ENCODE results near the gene ZNF48. TPM values are rescaled to one million over a fixed set of nuclear protein-coding genes. Genes with fewer than 3 reads are reported as not detected.
A peak's percentile ranks its signal among the peaks of the same experiment; 100 is the strongest.

ZNF48 gene
- total RNA-seq, 4 donors from 2014 or later: 6.3 to 12.1 (median 8.1) TPM

DNA sequence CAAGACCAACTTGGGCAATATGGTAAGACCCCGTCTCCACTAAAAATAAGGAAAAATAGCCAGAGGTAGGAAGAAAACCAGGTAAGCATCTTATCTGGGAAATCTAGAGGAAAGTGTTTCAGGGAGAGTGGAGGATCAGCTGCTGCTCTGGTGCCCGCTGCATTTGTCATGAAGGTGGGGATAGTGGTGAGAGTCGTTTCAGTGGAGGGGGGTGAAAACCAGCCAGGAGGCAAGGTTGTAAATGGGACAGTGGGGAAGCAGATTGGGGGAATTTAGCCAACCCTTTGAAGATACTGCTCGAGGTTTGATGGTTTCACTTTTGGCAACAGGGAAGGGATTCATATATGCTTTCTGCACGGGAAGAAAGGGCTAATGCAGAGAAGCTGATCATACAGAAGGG is 25.8 kb downstream of the ZNF48 start:
- no peaks in the 10 kb centered on the region for H3K27me3 ChIP-seq
- peaks cover 17% of the 10 kb centered on the region for H3K4me1 ChIP-seq
- WGBS: 79% methylated on average over 5 of the region's 5 CpGs
- H3K36me3 ChIP-seq: peaks cover 33% of the 10 kb centered on the region
- H3K4me3 ChIP-seq: no peak overlapping the region
- H3K27ac ChIP-seq: no peak overlapping the region
- DNase-seq (ENCODE audit: low spot score in 2 of 2): no peak
- no peak for TF ChIP-seq EP300 (IDR thresholded peaks at IDR 0.05)
- TF ChIP-seq POLR2A (IDR thresholded peaks at IDR 0.05): no peak
- TF ChIP-seq POLR2AphosphoS5 (IDR thresholded peaks at IDR 0.05): no peak
- TF ChIP-seq, protein P1, sequence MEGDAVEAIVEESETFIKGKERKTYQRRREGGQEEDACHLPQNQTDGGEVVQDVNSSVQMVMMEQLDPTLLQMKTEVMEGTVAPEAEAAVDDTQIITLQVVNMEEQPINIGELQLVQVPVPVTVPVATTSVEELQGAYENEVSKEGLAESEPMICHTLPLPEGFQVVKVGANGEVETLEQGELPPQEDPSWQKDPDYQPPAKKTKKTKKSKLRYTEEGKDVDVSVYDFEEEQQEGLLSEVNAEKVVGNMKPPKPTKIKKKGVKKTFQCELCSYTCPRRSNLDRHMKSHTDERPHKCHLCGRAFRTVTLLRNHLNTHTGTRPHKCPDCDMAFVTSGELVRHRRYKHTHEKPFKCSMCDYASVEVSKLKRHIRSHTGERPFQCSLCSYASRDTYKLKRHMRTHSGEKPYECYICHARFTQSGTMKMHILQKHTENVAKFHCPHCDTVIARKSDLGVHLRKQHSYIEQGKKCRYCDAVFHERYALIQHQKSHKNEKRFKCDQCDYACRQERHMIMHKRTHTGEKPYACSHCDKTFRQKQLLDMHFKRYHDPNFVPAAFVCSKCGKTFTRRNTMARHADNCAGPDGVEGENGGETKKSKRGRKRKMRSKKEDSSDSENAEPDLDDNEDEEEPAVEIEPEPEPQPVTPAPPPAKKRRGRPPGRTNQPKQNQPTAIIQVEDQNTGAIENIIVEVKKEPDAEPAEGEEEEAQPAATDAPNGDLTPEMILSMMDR (IDR thresholded peaks at IDR 0.05): no peak
- no peaks in the 10 kb centered on the region for H3K9me3 ChIP-seq

DNA sequence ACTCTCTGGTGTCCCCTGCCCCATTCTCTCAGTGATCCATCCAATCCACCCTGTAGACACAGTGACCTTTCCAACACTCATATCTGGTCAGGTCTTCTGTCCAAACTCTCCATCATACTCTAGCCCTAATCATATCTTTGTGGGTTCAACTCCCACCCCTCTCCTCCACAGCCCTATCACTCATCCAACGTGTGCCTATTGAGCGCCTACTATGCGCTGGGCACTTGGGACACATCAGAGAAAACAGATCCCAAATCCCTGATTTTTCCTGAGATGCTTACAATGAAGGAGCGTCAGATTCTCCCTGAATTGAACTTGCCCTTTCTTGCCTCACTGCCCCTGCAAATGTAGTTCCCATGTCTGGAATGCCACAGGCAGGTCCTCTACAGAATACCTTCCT is 32.8 kb downstream of the ZNF48 start:
- no peak for TF ChIP-seq POLR2A (IDR thresholded peaks at IDR 0.05)
- TF ChIP-seq, protein P1 (IDR thresholded peaks at IDR 0.05): no peak
- TF ChIP-seq POLR2AphosphoS5 (IDR thresholded peaks at IDR 0.05): no peak
- TF ChIP-seq EP300 (IDR thresholded peaks at IDR 0.05): no peak
- WGBS: 92% methylated on average over 4 of the region's 4 CpGs
- H3K36me3 ChIP-seq: peaks cover 19% of the 10 kb centered on the region
- H3K4me1 ChIP-seq: peaks cover 21% of the 10 kb centered on the region
- no peaks in the 10 kb centered on the region for H3K27me3 ChIP-seq
- no peaks in the 10 kb centered on the region for H3K9me3 ChIP-seq
- no peak for DNase-seq (ENCODE audit: low spot score in 2 of 2)
- no peak overlapping the region for H3K27ac ChIP-seq
- no peak overlapping the region for H3K4me3 ChIP-seq

DNA sequence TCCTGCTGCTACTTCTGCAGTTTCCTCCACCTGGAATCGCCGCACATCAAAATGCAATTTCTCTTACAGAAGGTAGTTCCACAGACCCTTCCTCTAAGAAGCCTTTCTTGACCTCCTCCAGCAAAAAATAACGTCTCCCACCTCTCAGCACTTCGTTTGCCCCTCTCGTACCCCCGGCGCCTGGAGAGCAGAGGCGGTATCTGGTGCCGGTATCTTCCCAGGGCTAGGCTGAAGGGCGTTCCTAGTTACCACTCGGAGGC is 34.1 kb downstream of the ZNF48 start:
- H3K9me3 ChIP-seq: no peaks in the 10 kb centered on the region
- H3K27ac ChIP-seq: peak overlapping the region; percentile 46
- peaks cover 21% of the 10 kb centered on the region for H3K4me1 ChIP-seq
- WGBS: 0% methylated on average over 11 of the region's 11 CpGs
- TF ChIP-seq, protein P1 (IDR thresholded peaks at IDR 0.05): no peak
- TF ChIP-seq POLR2AphosphoS5 (IDR thresholded peaks at IDR 0.05) (no peak), POLR2A (IDR thresholded peaks at IDR 0.05) (no peak), EP300 (IDR thresholded peaks at IDR 0.05) (no peak)
- H3K27me3 ChIP-seq: no peaks in the 10 kb centered on the region
- no peak for DNase-seq (ENCODE audit: low spot score in 2 of 2)
- peaks cover 6% of the 10 kb centered on the region for H3K36me3 ChIP-seq
- peak overlapping the region; percentile 57 for H3K4me3 ChIP-seq

DNA sequence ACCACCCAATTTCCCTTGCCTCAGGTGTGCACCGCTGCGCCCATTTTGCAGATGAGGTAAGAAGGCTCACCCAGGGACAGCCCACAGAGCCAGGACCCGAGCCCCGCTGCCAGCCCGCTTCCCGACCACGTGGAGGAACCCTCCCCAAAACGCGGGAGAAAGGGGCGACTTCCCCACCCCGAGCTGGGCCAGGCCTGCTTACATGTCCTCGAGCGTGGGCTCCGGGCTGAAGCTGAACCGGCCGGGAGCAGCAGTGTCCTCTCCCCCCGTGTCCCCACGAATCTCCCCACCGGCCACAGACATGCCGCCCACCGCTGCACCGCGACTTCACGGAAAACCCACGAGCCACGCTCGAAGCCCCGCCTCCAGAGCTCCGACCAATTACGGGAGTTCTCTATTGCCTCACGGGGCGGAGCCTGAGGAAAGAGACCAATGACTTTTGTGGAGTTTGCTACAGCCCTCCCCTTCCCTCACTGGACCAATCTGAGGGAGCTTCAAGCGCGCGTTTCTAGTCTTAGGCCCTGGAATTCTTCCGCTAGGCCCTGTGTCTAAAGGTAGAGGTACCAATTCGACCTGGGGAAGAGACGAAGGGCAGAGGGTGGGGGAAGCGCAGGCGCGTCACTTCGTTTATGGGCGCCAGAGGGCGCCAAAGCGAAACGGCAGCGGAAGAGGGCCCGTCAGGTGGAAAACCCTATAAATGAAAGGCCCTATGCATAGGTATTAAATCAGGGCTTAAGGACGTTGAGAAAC is 34.6 kb downstream of the ZNF48 start, which contains the start of gene DCTPP1:
DCTPP1 (minus strand) TSS at position 353 of the 750 bp plus-strand sequence; CDS start at position 303, 50 bp downstream.
- peak; percentile 97 to 98 for DNase-seq (ENCODE audit: low spot score in 2 of 2)

DNA sequence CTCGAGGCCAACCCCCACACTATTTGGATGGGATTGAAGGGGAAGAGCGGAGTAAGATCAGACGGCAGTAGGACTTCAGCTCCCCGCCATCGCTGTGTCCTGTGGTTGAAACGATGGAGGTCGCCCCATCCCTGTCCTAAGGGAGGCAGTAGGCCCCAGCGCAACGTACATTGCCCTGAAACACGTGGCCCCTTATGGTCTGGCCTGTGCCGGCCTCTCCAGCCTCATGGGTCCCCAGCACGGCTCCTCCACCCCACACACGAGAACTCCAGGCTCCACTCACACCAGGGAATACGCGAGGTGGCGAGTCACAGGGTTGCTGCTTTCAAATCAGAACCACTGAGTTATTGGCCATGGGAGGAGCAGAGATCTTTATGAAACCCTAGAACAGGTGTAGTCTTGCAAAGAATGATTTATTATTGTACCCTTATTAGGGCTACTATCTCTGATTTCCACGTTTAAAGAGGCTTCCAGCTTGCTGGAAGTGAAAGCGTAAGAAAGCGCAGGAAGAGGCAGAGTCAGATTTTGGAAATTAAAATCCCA is 35.3 kb downstream of the ZNF48 start:
- Histone ChIP-seq H3K9me3 (no peaks in the 10 kb centered on the region), H3K36me3 (no peaks in the 10 kb centered on the region), H3K27me3 (no peaks in the 10 kb centered on the region), H3K4me3 (peak overlapping the region; percentile 57), H3K4me1 (peaks cover 21% of the 10 kb centered on the region), H3K27ac (no peak overlapping the region)
- no peak for TF ChIP-seq EP300 (IDR thresholded peaks at IDR 0.05)
- TF ChIP-seq POLR2AphosphoS5 (IDR thresholded peaks at IDR 0.05): no peak
- no peak for TF ChIP-seq POLR2A (IDR thresholded peaks at IDR 0.05)
- TF ChIP-seq, protein P1 (IDR thresholded peaks at IDR 0.05): no peak
- WGBS: 61% methylated on average over 13 of the region's 19 CpGs
- peak in 1 of 2 donors; percentile 69 for DNase-seq (ENCODE audit: low spot score in 2 of 2)

More for the DNA sequence above, 34.6 kb downstream of the ZNF48 start, which contains the start of gene DCTPP1:
- peak within 1 kb of the TSS; percentile 46 for H3K27ac ChIP-seq
- H3K9me3 ChIP-seq: no peaks in the 10 kb centered on the region
- H3K4me3 ChIP-seq: peak within 1 kb of the TSS; percentile 57
- under 1% methylated on average over 46 of the region's 49 CpGs for WGBS
- H3K4me1 ChIP-seq: peaks cover 21% of the 10 kb centered on the region
- no peaks in the 10 kb centered on the region for H3K27me3 ChIP-seq
- H3K36me3 ChIP-seq: peaks cover 1% of the 10 kb centered on the region
- TF ChIP-seq POLR2A (IDR thresholded peaks at IDR 0.05) (no peak), EP300 (IDR thresholded peaks at IDR 0.05) (no peak), POLR2AphosphoS5 (IDR thresholded peaks at IDR 0.05) (peak in 2 of 3 donors; percentile 59 to 88)
- TF ChIP-seq, protein P1 (IDR thresholded peaks at IDR 0.05): peak; percentile 69 to 81
